Medulla oblongata (tissue), 1 donor: ENCODE data around the gene HCK.
"Not testable (repeated sequence)": the region's sequence is repeated elsewhere in the genome, so short reads cannot be mapped to it uniquely, and the experiment has no call there.

ENCODE experiments used
- DNase-seq: peaks from one replicate; pipeline ENCODE4 v3.0.0-alpha.2; 2015; ENCODE audit errors: extremely low spot score

The HCK gene

GRCh38 chr20:32028647-32029372 is 23.2 kb upstream of the HCK start:
- no peak for DNase-seq

DNA sequence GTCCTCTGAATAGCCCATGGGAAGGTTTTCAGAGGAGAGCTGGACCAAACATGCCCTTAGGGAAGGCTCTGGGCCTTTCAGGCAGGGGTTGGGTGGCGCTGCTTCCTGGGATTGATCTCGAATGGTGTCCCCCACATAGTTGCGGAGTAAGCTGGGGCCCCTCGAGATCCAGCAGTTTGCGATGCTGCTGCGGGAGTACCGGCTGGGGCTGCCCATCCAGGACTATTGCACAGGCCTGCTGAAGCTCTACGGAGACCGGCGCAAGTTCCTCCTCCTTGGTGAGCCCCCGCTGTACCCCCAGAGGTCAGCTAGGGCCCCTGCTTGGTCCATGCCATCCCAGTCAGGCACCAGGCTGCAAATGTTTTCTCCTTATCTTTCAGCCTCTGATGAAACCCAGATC is 22.5 kb upstream of the HCK start:
- DNase-seq, result no peak

GRCh38 chr20:32031007-32031958 is 20.8 kb upstream of the HCK start:
- peak; percentile 76 for DNase-seq

- no peak for DNase-seq
Measured at GRCh38 chr20:32033316-32033715, 18.7 kb upstream of the HCK start.

- not testable (repeated sequence) for DNase-seq
Measured at GRCh38 chr20:32033721-32034120, 18.3 kb upstream of the HCK start.

DNA sequence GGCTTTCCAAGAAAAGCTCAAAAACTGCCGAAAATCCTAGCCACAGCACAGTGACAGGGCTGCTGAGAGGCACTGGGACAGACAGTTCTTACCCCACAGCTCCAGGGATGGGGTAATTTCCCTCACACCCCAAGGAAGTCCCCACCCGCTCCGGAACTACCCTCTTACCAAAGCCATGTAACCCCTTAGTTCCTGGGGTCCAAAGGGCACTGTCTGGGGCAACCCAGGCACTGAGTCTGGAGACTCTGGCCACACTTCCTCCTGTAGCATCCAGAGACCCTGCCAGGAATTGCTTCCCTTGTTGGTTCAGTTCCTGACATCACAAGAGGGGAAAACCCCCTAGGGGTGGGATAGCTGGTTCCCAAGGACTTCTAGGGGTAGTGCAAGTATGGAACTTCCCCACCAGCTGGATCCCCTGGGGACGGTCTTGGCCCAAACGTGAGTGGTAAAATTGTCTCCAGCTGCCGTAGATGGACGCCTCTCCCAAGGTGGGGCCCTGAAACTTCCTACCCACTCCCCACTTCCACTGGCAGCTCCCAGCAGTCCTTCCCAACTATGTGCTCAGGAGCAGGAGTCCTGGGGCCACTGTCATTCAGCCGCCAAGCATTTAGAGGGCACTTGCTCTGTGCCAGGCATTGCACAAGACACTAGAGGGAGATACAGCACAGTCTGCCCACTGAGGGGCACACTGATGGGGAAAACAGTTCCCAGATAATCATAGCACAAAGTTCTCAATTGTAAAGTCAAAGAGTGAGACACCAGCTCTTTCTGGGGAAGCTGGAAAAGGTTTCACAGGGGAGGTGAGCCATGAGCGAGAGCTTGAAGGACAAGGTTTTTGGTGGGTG is 17.2 kb upstream of the HCK start:
- peak; percentile 23 for DNase-seq

GRCh38 chr20:32035426-32035779 is 16.6 kb upstream of the HCK start:
- no peak for DNase-seq

GRCh38 chr20:32036252-32036651 is 15.8 kb upstream of the HCK start:
- DNase-seq, result no peak

DNA sequence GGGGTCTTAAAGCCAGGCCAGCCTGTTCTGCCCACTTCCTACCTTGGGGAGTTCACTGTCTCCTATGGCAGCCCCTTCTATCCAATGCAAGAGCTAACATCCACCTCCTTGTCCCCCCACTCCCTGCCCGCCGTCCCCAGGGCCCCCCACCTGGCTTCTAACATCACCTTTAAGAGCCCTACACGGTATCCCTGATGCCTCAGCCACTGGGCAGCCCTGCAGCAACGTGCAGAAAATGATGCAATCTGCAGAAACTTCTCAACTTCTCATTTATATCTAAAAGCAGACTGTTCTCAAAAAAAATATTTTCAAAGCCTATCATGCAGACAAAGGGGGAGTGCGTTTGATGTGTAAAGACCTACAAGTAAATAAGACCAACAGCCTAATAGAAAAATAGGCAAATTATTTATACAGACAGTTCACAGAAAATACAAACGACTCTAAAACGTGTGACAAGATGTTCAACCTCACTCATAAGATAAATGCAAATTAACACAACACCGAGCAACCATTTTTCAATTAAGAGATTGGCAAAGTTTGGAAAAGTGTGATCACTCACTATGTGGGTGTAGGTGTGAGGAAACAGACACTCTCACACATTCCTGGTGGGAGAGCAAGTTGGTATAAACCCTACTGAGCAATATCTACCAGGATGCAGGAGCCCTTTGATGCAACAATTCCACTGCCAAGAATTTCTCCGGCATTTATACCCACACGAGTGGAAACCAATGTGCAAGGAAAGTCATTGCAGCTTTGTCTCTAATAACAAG is 15.1 kb upstream of the HCK start:
- DNase-seq, result no peak

DNA sequence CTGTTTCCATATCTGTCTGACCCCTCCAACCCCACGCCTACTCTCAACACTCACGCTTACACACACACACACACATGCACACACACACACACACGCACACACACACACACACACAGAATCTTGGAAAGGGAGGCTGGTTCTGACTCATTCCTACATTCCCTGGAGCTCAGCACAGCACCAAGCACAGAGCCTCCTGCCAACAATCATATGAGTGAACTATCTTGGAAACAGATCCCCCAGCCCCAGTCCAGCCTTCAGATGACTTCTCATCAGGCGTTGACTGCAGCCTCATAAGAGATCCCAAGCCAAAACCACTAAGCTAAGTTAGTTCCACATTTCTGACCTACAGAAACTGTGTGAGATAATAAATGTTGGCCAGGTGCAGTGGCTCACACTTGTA is 14.1 kb upstream of the HCK start:
- no peak for DNase-seq

- DNase-seq, result peak; percentile 64
Measured at GRCh38 chr20:32040142-32040953, 11.7 kb upstream of the HCK start.

GRCh38 chr20:32045999-32046398 is 6.0 kb upstream of the HCK start:
- no peak for DNase-seq

- no peak for DNase-seq
Measured at GRCh38 chr20:32050324-32050841, 1.7 kb upstream of the HCK start.

DNA sequence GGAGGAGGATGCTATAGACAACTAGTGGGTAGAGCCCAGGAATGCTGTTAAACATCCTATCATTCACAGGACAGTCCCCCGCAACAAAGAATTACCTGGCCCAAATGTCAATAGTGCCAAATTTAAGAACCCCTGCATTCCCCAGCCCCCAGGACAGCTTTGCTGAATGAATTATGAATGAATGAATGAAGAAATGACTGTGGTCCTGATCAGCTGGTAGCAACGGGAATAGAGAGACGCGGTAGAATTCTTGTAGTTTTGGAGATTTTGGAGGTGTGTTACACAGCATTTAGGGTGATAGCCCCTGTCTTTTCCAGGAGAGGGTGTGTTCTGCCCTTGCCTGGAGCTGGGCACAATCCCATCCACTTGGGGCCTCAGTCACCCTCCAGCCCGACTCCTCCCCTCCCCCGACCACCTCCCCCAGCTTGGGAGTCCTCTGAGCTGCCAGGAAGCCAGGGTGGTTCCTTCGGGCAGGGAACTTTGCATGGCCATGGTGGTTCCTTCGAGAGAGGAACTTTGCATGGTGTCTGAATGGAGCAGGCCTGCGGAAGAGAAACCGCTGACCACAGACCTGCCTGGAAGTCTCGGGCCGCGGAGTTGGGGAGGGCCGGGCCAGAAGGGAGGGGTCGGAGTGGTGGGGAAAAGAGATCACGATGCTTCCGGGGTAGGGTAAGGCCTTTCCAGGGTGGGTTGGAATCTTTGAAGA is 1.0 kb upstream of the HCK start:
- DNase-seq, result peak; percentile 65

- DNase-seq, result no peak
Measured at GRCh38 chr20:32051720-32052089, 337 bp upstream of the HCK start.

GRCh38 chr20:32052778-32053362 is 828 bp downstream of the HCK start:
- no peak for DNase-seq

DNA sequence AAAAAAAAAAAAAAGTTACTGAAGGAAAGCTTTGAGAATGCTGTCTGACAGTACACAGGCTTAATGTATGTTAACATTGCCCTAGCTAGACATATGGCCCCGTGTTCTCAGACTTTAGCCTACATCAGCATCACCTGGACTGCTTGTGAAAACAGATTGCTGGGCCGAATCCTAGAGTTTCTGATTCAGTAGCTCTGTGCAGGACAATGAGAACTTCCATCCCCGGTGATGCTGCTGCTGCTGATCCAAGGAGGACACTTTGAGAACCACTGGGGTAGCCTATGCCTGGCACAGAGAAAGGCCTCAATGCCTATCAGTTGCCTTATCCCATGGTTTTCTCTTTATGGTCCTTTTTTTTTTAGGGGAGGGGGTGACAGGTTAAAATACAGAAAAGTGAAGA is 1.6 kb downstream of the HCK start:
- no peak for DNase-seq

GRCh38 chr20:32056708-32057483 is 4.9 kb downstream of the HCK start:
- no peak for DNase-seq
